Measurements from ENCODE around the gene ACAP3. TPM values are rescaled to one million over a fixed set of nuclear protein-coding genes. Genes with fewer than 3 reads are reported as not detected.
A peak's percentile ranks its signal among the peaks of the same experiment; 100 is the strongest.

Gene ACAP3
- total and polyA plus RNA-seq, 2 of the 4 experiments (the other 2 are of a cell fraction) = 13.3 to 58.2 TPM

GRCh38 chr1:1318131-1318652 lies 10.5 kb upstream of the ACAP3 start:
- no peak overlapping the region for H3K4me2 ChIP-seq (ENCODE audit: low read depth, low read length)
- H3K36me3 ChIP-seq (ENCODE audit: control insufficient read depth, insufficient read depth, low read length) = peaks cover 51% of the 10 kb centered on the region
- in situ Hi-C loops (cut with MboI; ENCODE audit: low sequenced_read_pairs) = no loop called here
- 33% methylated on average over 2 of the region's 9 CpGs; no CpG with 5 or more reads in 1 of the 2 experiments for WGBS, 2 experiments (ENCODE audit: extremely low coverage in 2 of 2, insufficient read length in 1 of 2)
- H4K8ac ChIP-seq (ENCODE audit: low read depth in 2 of 2, low read length in 2 of 2) = no peak overlapping the region
- no peak overlapping the region for H2BK15ac ChIP-seq (ENCODE audit: low read depth, low read length)
- CTCF ChIA-PET = interaction anchor here (0.6 kb wide), 1 partner anchor 39 kb away, joined by 3 read pairs; no protein-coding TSS in a partner anchor
- H3K27me3 ChIP-seq (ENCODE audit: control insufficient read depth, insufficient read depth, low read length) = no peaks in the 10 kb centered on the region
- H3K23ac ChIP-seq (ENCODE audit: low read depth, low read length) = no peak overlapping the region
- dilution Hi-C loops (cut with HindIII; ENCODE audit: low sequenced_read_pairs, unreplicated experiment) = no loop called here
- peak overlapping the region; percentile 20; the same call in 1 of the 2 replicates for H2AK5ac ChIP-seq (ENCODE audit: low read depth, low read length)
- no peak overlapping the region for H2AFZ ChIP-seq (replicated peaks; ENCODE audit: low read length, poor library complexity)
- TF ChIP-seq POLR2A (IDR thresholded peaks at IDR 0.05; ENCODE audit: low read depth, low read length) (peak; percentile 32; the same call in 1 of the 2 replicates), MAFK (IDR thresholded peaks at IDR 0.05; ENCODE audit: low read depth, low read length) (no peak), BHLHE40 (IDR thresholded peaks at IDR 0.05; ENCODE audit: low read depth, low read length) (peak; percentile 54; the same call in 1 of the 2 replicates), NFE2L2 (IDR thresholded peaks at IDR 0.05; ENCODE audit: low read depth, low read length) (no peak), RCOR1 (IDR thresholded peaks at IDR 0.05; ENCODE audit: insufficient replicate concordance, low read length) (no peak), FOS (IDR thresholded peaks at IDR 0.05; ENCODE audit: low read depth, low read length) (peak; percentile 81), MXI1 (IDR thresholded peaks at IDR 0.05; ENCODE audit: borderline replicate concordance, low read depth, low read length) (0 out of 2 replicates have a peak, but pooled peaks have one; percentile 55), CTCF (conservative IDR thresholded peaks at IDR 0.05; ENCODE audit: low read depth, low read length) (no peak)
- peaks cover 11% of the 10 kb centered on the region; the same call in 1 of the 2 replicates for H3K4me1 ChIP-seq (ENCODE audit: control insufficient read depth, insufficient read depth, low read length)
- H4K91ac ChIP-seq (ENCODE audit: insufficient read depth, low read depth, low read length) = no peak overlapping the region
- H2AK9ac ChIP-seq (replicated peaks; ENCODE audit: low read depth, low read length, poor library complexity) = no peak overlapping the region
- H3K18ac ChIP-seq (ENCODE audit: low read depth, low read length) = no peak overlapping the region
- POLR2A ChIA-PET (ENCODE audit: unreplicated experiment) = no interaction called here
- BruUV-seq (replicated peaks) = TSS peak; percentile 37
- H2BK20ac ChIP-seq (ENCODE audit: low read depth, low read length) = no peak overlapping the region
- peaks cover 4% of the 10 kb centered on the region for H3K9me1 ChIP-seq (ENCODE audit: insufficient read depth, low read length)
- no peak overlapping the region for H3K4ac ChIP-seq (ENCODE audit: low read depth, low read length)
- H2BK120ac ChIP-seq (ENCODE audit: low read depth, low read length) = no peak overlapping the region
- H3K79me1 ChIP-seq (ENCODE audit: low read depth in 1 of 2, low read length in 2 of 2) = peaks cover 14 to 79% of the 10 kb centered on the region in 2 experiments
- no peaks in the 10 kb centered on the region for H3K9me3 ChIP-seq (ENCODE audit: control insufficient read depth, insufficient read depth, low read length)
- H2BK5ac ChIP-seq (ENCODE audit: low read depth, low read length, poor library complexity, severe bottlenecking) = no peak overlapping the region
- no peak overlapping the region for H3K56ac ChIP-seq (ENCODE audit: extremely low read depth, insufficient read depth, low read length)
- ATAC-seq (ENCODE audit: low read depth) = peak; percentile 87
- intact Hi-C loops (cut with micrococcal nuclease) = no loop called here
- peak; percentile 95 for DNase-seq
- H4K5ac ChIP-seq (ENCODE audit: low read depth, low read length) = no peak overlapping the region
- H4K20me1 ChIP-seq (ENCODE audit: insufficient read depth, low read length) = peaks cover 74% of the 10 kb centered on the region
- H3K9ac ChIP-seq (ENCODE audit: low read depth, low read length) = no peak overlapping the region
- no peak overlapping the region for H3K27ac ChIP-seq (ENCODE audit: insufficient read depth, low read length)
- H3K14ac ChIP-seq (replicated peaks; ENCODE audit: low read depth, low read length) = no peak overlapping the region
- no peak overlapping the region for H3K4me3 ChIP-seq (ENCODE audit: insufficient read depth, low read depth, low read length)
